OCI-LY1 (cell line): ENCODE measurements around the gene FOXM1.

Experiments used
- H2AFZ ChIP-seq: fragments of 200-600 bp; sonication (generic), shearing (Covaris generic); 2 replicates; pipeline ENCODE4 v1.6.0; 2014; ENCODE audit warnings: antibody characterized with exemption, mild to moderate bottlenecking, low read length
- H3F3A ChIP-seq: fragments of 200-600 bp; sonication (generic), shearing (Covaris generic); 2 replicates; pipeline ENCODE4 v1.6.0; 2014; ENCODE audit warnings: mild to moderate bottlenecking, antibody characterized with exemption, low read length, moderate library complexity; ENCODE audit not compliant: insufficient read depth
- H3K27ac ChIP-seq: fragments of 200-600 bp; sonication (generic); 2 replicates; pipeline ENCODE4 v1.5.1; 2014; ENCODE audit warnings: low read length, mixed run types, mild to moderate bottlenecking, low read depth; ENCODE audit not compliant: poor library complexity, severe bottlenecking
- H3K27me3 ChIP-seq: fragments of 200-600 bp; sonication (generic); 2 replicates; pipeline ENCODE4 v1.6.0; 2014; ENCODE audit warnings: antibody characterized with exemption, mild to moderate bottlenecking, low read length, moderate library complexity; ENCODE audit not compliant: insufficient read depth
- H3K36me3 ChIP-seq: fragments of 200-600 bp; sonication (generic); 2 replicates; pipeline ENCODE4 v1.6.1; 2014; ENCODE audit warnings: mild to moderate bottlenecking, antibody characterized with exemption, low read length, moderate library complexity, mixed read lengths; ENCODE audit not compliant: insufficient read depth
- H3K4me1 ChIP-seq: fragments of 200-600 bp; sonication (generic); 2 replicates; pipeline ENCODE4 v1.5.1; 2014; ENCODE audit warnings: mild to moderate bottlenecking, low read length, moderate library complexity; ENCODE audit not compliant: insufficient read depth, severe bottlenecking
- H3K4me2 ChIP-seq: fragments of 200-600 bp; sonication (generic), shearing (Covaris generic); 2 replicates; pipeline ENCODE4 v1.6.1; 2014; ENCODE audit warnings: low read length
- H3K4me3 ChIP-seq: fragments of 200-600 bp; sonication (generic); 2 replicates; pipeline ENCODE4 v1.5.1; 2014; ENCODE audit warnings: low read length, low read depth, mild to moderate bottlenecking, mixed read lengths; ENCODE audit not compliant: poor library complexity, severe bottlenecking
- H3K79me2 ChIP-seq: fragments of 200-600 bp; shearing (Covaris generic); 2 replicates; pipeline ENCODE4 v1.6.1; 2016; ENCODE audit warnings: mixed run types, low read length, mixed read lengths; ENCODE audit not compliant: insufficient read depth
- H3K9ac ChIP-seq: fragments of 200-600 bp; sonication (generic), shearing (Covaris generic); 2 replicates; pipeline ENCODE4 v1.6.1; 2014; ENCODE audit warnings: mild to moderate bottlenecking, low read length, mixed read lengths
- H3K9me2 ChIP-seq: fragments of 200-600 bp; sonication (generic), shearing (Covaris generic); 2 replicates; pipeline ENCODE4 v1.6.1; 2014; ENCODE audit warnings: low read depth, mild to moderate bottlenecking, low read length, mixed read lengths
- H3K9me3 ChIP-seq: fragments of 200-600 bp; shearing (Covaris generic); 2 replicates; pipeline ENCODE4 v1.6.1; 2014; ENCODE audit warnings: low read length, mixed read lengths
- H4K20me1 ChIP-seq: fragments of 200-600 bp; sonication (generic), shearing (Covaris generic); 2 replicates; pipeline ENCODE4 v1.6.0; 2016; ENCODE audit warnings: mild to moderate bottlenecking, low read length; ENCODE audit not compliant: insufficient read depth
- CTCF ChIP-seq: fragments of 200-600 bp; sonication (generic), shearing (Covaris generic); IDR thresholded peaks from 2 replicates; pipeline ENCODE4 v1.5.1; 2017; ENCODE audit warnings: mild to moderate bottlenecking, antibody characterized with exemption, low read length, moderate library complexity, mixed read lengths
- EZH2 ChIP-seq: fragments of 200-600 bp; sonication (generic), shearing (Covaris generic); IDR thresholded peaks from 2 replicates; pipeline ENCODE4 v1.8.0; 2017; ENCODE audit warnings: borderline replicate concordance, mixed run types, mild to moderate bottlenecking, antibody characterized with exemption, low read length, moderate library complexity, mixed read lengths

The FOXM1 gene

GRCh38 chr12:2813214-2814185, 63.5 kb downstream of the FOXM1 start:
- Histone ChIP-seq H2AFZ (no peak overlapping the region), H3K9me2 (no peaks in the 10 kb centered on the region), H3K4me3 (peak overlapping the region; percentile 75), H3K27ac (peak overlapping the region; percentile 82), H3K36me3 (peaks cover 25% of the 10 kb centered on the region), H3K9ac (peak overlapping the region; percentile 82), H3K4me2 (peak overlapping the region; percentile 97), H3F3A (no peaks in the 10 kb centered on the region), H3K79me2 (peaks cover 13% of the 10 kb centered on the region; the same call in 1 of the 2 replicates), H3K4me1 (peaks cover 24% of the 10 kb centered on the region), H4K20me1 (no peaks in the 10 kb centered on the region), H3K27me3 (no peaks in the 10 kb centered on the region), H3K9me3 (no peaks in the 10 kb centered on the region)
- TF ChIP-seq EZH2 (no peak), CTCF (peak; percentile 80)

GRCh38 chr12:2812290-2813213, 64.4 kb downstream of the FOXM1 start, which contains the start of gene ITFG2:
TSS of gene ITFG2 (plus strand) at chr12:2812668. CDS start at chr12:2812761, 93 bp downstream.
- no peaks in the 10 kb centered on the region for H3K9me3 ChIP-seq
- H3K9me2 ChIP-seq, result no peaks in the 10 kb centered on the region
- TF ChIP-seq EZH2 (no peak), CTCF (no peak)
- H3K9ac ChIP-seq, result peak within 1 kb of the TSS; percentile 82
- peak within 1 kb of the TSS; percentile 82 for H3K27ac ChIP-seq
- H4K20me1 ChIP-seq, result no peaks in the 10 kb centered on the region
- 0 out of 2 replicates have a peak within 1 kb of the TSS, but pooled peaks have one; percentile 28 for H2AFZ ChIP-seq
- no peaks in the 10 kb centered on the region for H3K27me3 ChIP-seq
- no peaks in the 10 kb centered on the region for H3F3A ChIP-seq
- H3K4me2 ChIP-seq, result peak within 1 kb of the TSS; percentile 97
- peak within 1 kb of the TSS; percentile 75 for H3K4me3 ChIP-seq
- peaks cover 24% of the 10 kb centered on the region for H3K4me1 ChIP-seq
- H3K79me2 ChIP-seq, result peaks cover 13% of the 10 kb centered on the region; the same call in 1 of the 2 replicates
- peaks cover 16% of the 10 kb centered on the region; the same call in 1 of the 2 replicates for H3K36me3 ChIP-seq

GRCh38 chr12:2811801-2812200, 65.2 kb downstream of the FOXM1 start:
- H2AFZ ChIP-seq, result 0 out of 2 replicates have a peak overlapping the region, but pooled peaks have one; percentile 28
- no peaks in the 10 kb centered on the region for H4K20me1 ChIP-seq
- peaks cover 24% of the 10 kb centered on the region for H3K4me1 ChIP-seq
- peaks cover 13% of the 10 kb centered on the region; the same call in 1 of the 2 replicates for H3K79me2 ChIP-seq
- no peaks in the 10 kb centered on the region for H3K27me3 ChIP-seq
- peaks cover 13% of the 10 kb centered on the region; the same call in 1 of the 2 replicates for H3K36me3 ChIP-seq
- H3K9ac ChIP-seq, result peak overlapping the region; percentile 72
- TF ChIP-seq CTCF, result no peak
- no peak for TF ChIP-seq EZH2
- peak overlapping the region; percentile 75 for H3K4me3 ChIP-seq
- H3K27ac ChIP-seq, result peak overlapping the region; percentile 74
- H3K9me2 ChIP-seq, result no peaks in the 10 kb centered on the region
- no peaks in the 10 kb centered on the region for H3F3A ChIP-seq
- no peaks in the 10 kb centered on the region for H3K9me3 ChIP-seq
- H3K4me2 ChIP-seq, result peak overlapping the region; percentile 97
